GM12891 (cell line): ENCODE measurements around the gene ELAC2.
A peak's percentile ranks its signal among the peaks of the same experiment; 100 is the strongest.

Experiments used
- DNase-seq: peaks from one replicate; pipeline ENCODE4 v3.0.0; 2011; ENCODE audit warnings: low spot score; ENCODE audit not compliant: insufficient read length
- FAIRE-seq: peaks from 2 replicates; lab custom pipeline; 2011; peaks lifted over from hg19 to GRCh38; lab: Jason Lieb, UNC
- PAX5 ChIP-seq: IDR thresholded peaks from 2 replicates; pipeline ENCODE4 v1.6.1; 2011; ENCODE audit warnings: low read length, moderate library complexity, mild to moderate bottlenecking; ENCODE audit not compliant: insufficient read depth, severe bottlenecking
- POLR2A ChIP-seq: IDR thresholded peaks from 2 replicates; pipeline ENCODE4 v1.6.1; 2011; ENCODE audit warnings: low read depth, low read length, control low read depth
- POLR2AphosphoS5 ChIP-seq: IDR thresholded peaks from 2 replicates; pipeline ENCODE4 v1.6.1; 2011; ENCODE audit warnings: low read depth, low read length, control low read depth
- POU2F2 ChIP-seq: IDR thresholded peaks from 2 replicates; pipeline ENCODE4 v1.6.1; 2011; ENCODE audit warnings: low read depth, mild to moderate bottlenecking, control low read depth, low read length, moderate library complexity
- SPI1 ChIP-seq: IDR thresholded peaks from 2 replicates; pipeline ENCODE4 v1.6.1; 2011; ENCODE audit warnings: low read depth, low read length, control low read depth
- TAF1 ChIP-seq: IDR thresholded peaks from 2 replicates; pipeline ENCODE4 v1.6.1; 2011; ENCODE audit warnings: low read depth, low read length, control low read depth

Gene ELAC2

DNA sequence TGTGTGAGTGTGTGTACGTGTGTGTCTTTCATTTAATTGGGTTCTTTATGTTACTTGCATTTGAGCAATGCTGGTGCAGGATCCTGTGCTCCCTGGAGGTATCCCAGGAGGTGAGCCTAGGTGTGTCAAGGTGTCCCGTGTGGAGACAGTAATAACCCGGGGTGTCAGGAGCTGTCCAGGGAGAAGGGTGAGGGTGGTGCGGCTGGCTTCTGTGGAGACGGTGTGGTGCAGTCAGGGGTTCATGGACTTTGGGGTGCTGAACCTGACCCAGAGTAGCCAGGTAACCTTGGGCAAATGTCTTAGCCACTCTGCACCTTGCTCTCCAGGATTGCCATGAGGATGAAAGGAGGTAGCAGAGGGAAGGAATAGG is 7.4 kb upstream of the ELAC2 start:
- DNase-seq (no peak), FAIRE-seq (no peak)
- no peak for TF ChIP-seq POU2F2
- TF ChIP-seq TAF1, result no peak
- no peak for TF ChIP-seq POLR2AphosphoS5
- no peak for TF ChIP-seq PAX5
- no peak for TF ChIP-seq SPI1
- no peak for TF ChIP-seq POLR2A

DNA sequence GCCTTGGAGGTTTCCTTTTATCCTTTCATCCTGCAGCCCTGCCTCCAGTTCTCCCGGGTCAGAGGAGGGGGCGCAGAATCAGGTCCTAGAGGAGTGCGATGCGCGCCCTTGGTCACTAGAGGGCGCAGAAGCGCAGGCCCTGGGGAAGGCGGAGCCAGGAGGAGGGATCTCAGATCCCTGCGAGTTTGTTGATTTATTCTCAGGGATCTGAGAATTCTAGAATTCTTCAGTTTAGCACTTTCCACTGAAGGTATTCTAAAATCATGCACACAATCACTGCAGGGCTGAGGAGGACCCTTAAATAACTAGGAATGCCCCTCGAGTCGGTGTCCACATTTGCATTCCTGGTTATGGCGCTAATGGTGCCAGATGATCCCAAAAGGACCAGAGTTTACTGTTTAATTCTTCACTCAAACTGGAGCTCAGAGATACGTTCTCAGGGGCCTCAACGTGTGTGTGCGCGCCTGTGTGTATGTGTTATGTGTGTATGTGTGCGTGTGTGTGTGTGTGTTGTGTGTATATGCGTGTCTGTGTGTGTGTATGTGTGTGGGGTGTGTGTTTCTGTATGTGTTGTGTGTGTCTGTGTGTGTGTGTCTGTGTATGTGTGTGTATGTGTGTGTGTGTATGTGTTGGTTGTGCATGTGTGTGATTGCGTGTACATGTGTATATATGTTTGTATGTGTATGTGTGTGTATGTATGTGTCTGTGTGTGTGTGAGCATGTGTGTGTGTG is 6.9 kb upstream of the ELAC2 start:
- no peak for TF ChIP-seq SPI1
- no peak for TF ChIP-seq PAX5
- TF ChIP-seq POU2F2, result no peak
- TF ChIP-seq TAF1, result no peak
- no peak for TF ChIP-seq POLR2AphosphoS5
- TF ChIP-seq POLR2A, result no peak
- FAIRE-seq (peak; percentile 82), DNase-seq (peak; percentile 26)

DNA sequence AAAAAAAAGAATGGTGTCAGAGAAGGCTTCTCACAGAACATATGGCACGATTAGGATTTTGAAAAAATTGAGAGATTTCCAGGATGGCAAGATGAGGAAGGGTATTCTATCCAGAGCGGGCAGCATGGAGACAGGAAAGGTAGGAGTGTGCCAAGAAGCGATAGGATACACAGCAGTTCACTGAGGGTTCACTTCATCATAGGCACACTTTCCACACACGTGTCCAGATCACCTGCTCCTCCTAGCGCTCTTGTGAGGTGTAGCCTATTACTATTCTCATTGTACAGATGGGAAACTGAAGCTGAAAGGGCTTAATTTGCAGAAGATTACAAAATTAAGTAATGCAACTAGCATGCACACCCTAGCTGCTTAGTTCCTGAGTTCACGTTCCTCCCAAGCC is 6.2 kb upstream of the ELAC2 start:
- TF ChIP-seq TAF1, result no peak
- no peak for TF ChIP-seq POU2F2
- no peak for TF ChIP-seq POLR2AphosphoS5
- TF ChIP-seq PAX5, result no peak
- TF ChIP-seq POLR2A, result no peak
- no peak for TF ChIP-seq SPI1
- no peak for DNase-seq
- FAIRE-seq, result no peak

DNA sequence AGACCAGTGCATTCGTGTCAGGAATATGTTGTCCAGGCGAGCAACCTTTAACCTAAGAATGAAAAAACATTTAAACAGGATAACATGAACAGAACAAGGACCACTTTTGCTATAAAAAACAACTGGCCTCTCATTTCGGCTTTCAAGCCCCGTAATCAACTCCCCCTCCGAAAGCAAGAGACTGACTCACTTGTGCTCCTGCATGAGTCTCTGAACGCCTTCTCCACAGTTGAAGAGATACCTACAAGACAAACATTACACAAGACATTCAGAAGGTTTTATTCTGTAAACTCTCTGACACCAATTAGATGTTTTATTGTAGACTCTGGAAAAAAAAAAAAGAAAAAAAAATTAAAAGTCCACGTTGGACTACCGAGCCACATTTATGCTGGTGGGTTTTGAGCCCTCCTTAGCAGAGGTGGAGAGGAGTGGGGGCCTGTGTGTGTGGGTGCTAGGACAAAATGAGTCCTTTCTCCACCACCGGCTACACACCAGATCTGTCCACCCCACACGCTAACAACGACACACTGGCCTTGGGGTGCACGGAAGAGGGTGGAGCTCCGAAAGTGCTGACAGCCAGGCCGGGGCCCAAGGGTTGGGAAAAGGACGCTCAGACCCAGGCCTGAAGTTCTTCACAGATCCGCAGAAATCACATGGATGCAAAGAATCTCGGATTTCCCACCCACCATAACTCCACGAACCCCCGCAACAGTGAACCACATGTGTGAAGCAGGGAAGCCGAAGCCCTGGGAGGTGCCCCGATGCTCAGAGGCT is 759 bp downstream of the ELAC2 start:
- no peak for TF ChIP-seq SPI1
- DNase-seq, result no peak
- FAIRE-seq, result peak; percentile 66

DNA sequence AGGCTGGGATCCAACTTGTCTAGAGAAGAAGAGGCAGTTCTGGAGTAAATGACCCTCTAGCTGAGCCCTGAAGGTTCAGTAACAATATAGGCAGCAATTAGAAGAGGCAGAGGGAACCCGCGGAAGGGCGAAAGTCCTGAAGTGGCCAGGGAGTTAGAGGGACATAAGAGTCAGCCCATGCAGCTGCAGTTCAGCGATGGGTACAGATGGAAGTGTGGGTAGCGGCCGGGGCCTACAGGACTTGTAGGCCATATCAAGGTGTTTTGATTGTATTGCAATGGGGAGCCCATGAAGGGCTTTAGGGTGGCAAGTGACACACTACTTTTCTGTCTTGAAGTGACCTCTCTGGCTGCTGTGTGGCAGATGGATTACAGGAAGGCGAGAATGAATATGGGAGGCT is 3.0 kb downstream of the ELAC2 start:
- TF ChIP-seq POU2F2, result no peak
- no peak for TF ChIP-seq SPI1
- TF ChIP-seq TAF1, result no peak
- TF ChIP-seq POLR2A, result no peak
- no peak for TF ChIP-seq POLR2AphosphoS5
- no peak for TF ChIP-seq PAX5
- FAIRE-seq, result no peak
- no peak for DNase-seq

DNA sequence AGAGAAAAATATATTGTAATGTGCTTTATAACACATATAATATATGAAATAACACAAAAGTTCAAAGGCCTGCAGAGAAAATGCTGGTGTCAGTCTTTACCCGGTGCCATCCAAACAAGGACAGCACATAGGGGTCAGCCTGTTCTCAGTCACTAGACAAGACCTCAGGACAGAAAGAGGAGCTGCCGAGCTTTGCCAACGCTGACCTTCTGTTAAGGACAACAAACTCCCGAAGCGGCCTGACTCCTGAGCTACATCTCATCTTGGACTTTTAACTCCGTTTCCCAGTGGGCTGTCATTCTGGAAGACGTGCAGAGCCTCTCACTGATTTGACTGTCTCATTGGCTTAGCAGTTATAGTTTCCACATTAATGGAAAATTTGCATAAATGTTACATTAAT is 6.9 kb downstream of the ELAC2 start:
- no peak for FAIRE-seq
- no peak for TF ChIP-seq POLR2AphosphoS5
- no peak for TF ChIP-seq POU2F2
- no peak for DNase-seq

DNA sequence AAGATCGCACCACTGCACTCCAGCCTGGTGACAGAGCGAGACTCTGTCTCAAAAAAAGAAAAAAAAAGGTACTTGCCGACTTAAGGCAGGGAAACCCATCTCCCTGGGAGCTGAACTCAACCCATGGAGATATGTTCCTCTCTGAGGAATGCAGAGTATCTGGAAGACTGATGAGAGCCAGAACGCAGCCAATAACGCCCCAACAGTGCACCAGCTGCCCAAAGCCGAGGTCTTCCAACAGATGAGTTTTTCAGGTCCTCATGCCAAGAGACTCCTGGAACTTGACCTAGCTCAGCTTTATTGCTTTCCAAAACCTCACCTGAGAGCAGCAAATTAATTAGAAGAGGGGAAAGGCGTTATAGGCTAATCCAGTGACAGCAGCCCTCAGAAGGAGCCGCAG is 9.4 kb downstream of the ELAC2 start:
- DNase-seq (no peak), FAIRE-seq (no peak)
- TF ChIP-seq POLR2AphosphoS5, result no peak
- no peak for TF ChIP-seq PAX5
- TF ChIP-seq SPI1, result no peak
- no peak for TF ChIP-seq POU2F2
- no peak for TF ChIP-seq TAF1
- no peak for TF ChIP-seq POLR2A

DNA sequence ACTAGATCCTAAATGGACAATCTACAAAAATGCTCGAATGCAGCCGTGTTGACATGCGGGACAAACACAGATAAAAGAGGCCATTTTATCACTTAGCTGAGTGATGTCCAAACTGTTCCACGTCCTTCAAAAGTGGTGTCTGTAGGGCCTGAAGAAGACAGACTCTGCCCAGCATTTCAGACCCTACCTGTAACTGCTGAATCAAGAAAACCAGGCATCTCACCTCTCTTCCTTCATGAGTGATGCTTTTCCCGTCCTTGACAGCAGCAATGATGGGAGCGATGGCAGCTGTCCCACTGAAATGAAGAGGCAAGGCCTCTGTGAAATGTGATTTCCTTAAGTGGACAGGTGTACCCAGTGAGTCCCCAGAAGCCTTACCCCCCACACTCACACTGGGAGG is 12.3 kb downstream of the ELAC2 start:
- FAIRE-seq (no peak), DNase-seq (no peak)
- TF ChIP-seq POLR2AphosphoS5 (no peak), TAF1 (no peak), POLR2A (no peak), SPI1 (no peak), PAX5 (no peak), POU2F2 (no peak)

DNA sequence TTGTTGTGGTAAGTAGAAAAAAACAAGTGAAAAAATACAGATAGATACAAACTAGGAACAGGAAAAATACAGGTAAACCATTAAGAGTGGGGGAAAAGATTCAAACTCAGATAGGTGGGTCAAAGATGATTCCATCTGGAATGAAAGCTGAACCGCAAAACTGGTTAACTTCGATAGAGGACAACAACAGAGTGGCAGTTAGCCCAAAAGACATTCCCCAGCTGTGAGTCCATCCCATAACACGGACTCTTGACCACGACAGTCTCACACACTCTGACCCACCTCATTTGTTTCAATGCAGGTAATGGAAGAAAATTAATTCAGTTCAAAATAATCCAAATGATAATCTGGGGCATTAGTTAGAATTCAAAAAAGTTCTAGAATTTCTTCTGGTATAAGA is 13.5 kb downstream of the ELAC2 start:
- DNase-seq (no peak), FAIRE-seq (no peak)
- TF ChIP-seq POU2F2 (no peak), TAF1 (no peak), POLR2A (no peak), POLR2AphosphoS5 (no peak), PAX5 (no peak), SPI1 (no peak)

DNA sequence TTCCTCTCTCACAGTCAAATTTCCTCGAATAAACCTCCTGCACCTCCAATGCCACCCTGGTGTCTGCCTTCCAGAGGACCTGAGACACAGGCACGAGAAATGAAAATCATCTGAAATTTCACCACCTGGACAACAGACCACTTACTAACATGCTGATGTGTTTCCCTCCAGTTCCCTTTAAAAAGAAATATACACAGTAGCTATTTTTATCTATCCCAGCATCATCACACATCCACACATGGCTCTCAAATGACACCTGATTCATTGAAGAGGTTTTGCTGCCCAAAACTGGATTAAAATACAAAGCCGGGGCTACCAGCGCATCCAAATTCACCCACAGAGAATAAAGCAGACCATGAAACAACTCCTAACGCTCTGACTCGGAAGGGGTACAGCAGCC is 13.9 kb downstream of the ELAC2 start:
- TF ChIP-seq POLR2A (no peak), SPI1 (no peak), TAF1 (no peak), POU2F2 (no peak)
- no peak for FAIRE-seq
- no peak for DNase-seq
